Activated naive CD4-positive, alpha-beta T cell (primary cell): ENCODE measurements around the gene CNTN5.

Experiments used
- DNase-seq, 4 experiments: peaks; one replicate each; lab custom pipeline; 2025; lab: John Stamatoyannopoulos, UW

CNTN5 gene

GRCh38 chr11:100328626-100329340, 1308.0 kb downstream of the CNTN5 start:
- DNase-seq = no peak

- DNase-seq = no peak
Measured at GRCh38 chr11:100329352-100329751, 1308.6 kb downstream of the CNTN5 start.

- no peak for DNase-seq
Measured at GRCh38 chr11:100336873-100337272, 1316.1 kb downstream of the CNTN5 start.

- no peak for DNase-seq
Measured at GRCh38 chr11:100338144-100338840, 1317.5 kb downstream of the CNTN5 start.

- no peak for DNase-seq
Measured at GRCh38 chr11:100340466-100341319, 1319.9 kb downstream of the CNTN5 start.

GRCh38 chr11:100353083-100353482, 1332.3 kb downstream of the CNTN5 start:
- DNase-seq = no peak

- no peak for DNase-seq
Measured at GRCh38 chr11:100354736-100355135, 1334.0 kb downstream of the CNTN5 start.

GRCh38 chr11:100356035-100356434, 1335.3 kb downstream of the CNTN5 start:
- no peak for DNase-seq

GRCh38 chr11:100359281-100359680, 1338.5 kb downstream of the CNTN5 start:
- DNase-seq = no peak

GRCh38 chr11:100367892-100368291, 1347.1 kb downstream of the CNTN5 start:
- no peak for DNase-seq

- no peak for DNase-seq
Measured at GRCh38 chr11:100383357-100383865, 1362.7 kb downstream of the CNTN5 start.

GRCh38 chr11:100396266-100396665, 1375.5 kb downstream of the CNTN5 start:
- no peak for DNase-seq

GRCh38 chr11:100397401-100397800, 1376.7 kb downstream of the CNTN5 start:
- no peak for DNase-seq

- no peak for DNase-seq
Measured at GRCh38 chr11:100403816-100404215, 1383.1 kb downstream of the CNTN5 start.

GRCh38 chr11:100404907-100405306, 1384.2 kb downstream of the CNTN5 start:
- DNase-seq = no peak
